Heart right ventricle (tissue), 16 donors: ENCODE results near the gene ZNF230. TPM values are rescaled to one million over a fixed set of nuclear protein-coding genes. Genes with fewer than 3 reads are reported as not detected.

Experiments
- ATAC-seq, 8 donors: fragments of 200-7000 bp; cut with Tn5 transposase; one replicate each; pipeline ENCODE4 v1.9.1; 2020; ENCODE audit warnings: mild to moderate bottlenecking in 8 of 8, moderate library complexity in 8 of 8, moderate number of reproducible peaks in 1 of 8
- DNase-seq, 2 donors: peaks; one replicate each; pipeline ENCODE4 v3.0.0-alpha.2; 2020
- H3K27ac ChIP-seq, 10 donors: fragments of 200-600 bp; sonication (generic) in 2 of 10; one replicate each; pipeline versions ENCODE4 v1.5.0 to v1.8.0; 2020 to 2022; ENCODE audit warnings: mild to moderate bottlenecking in 3 of 10
- H3K27me3 ChIP-seq, 7 donors: fragments of 200-600 bp; one replicate each; pipeline ENCODE4 v1.8.0; 2021 to 2022; ENCODE audit warnings: mild to moderate bottlenecking in 2 of 7
- H3K36me3 ChIP-seq, 9 donors: fragments of 200-600 bp; sonication (generic) in 1 of 9; one replicate each; pipeline versions ENCODE4 v1.5.0 to v1.8.0; 2020 to 2022; ENCODE audit warnings: mild to moderate bottlenecking in 2 of 9
- H3K4me1 ChIP-seq, 9 donors: fragments of 200-600 bp; sonication (generic) in 1 of 9; one replicate each; pipeline versions ENCODE4 v1.5.0 to v1.8.0; 2020 to 2022; ENCODE audit warnings: mild to moderate bottlenecking in 4 of 9
- H3K4me3 ChIP-seq, 10 donors: fragments of 200-600 bp; sonication (generic) in 2 of 10; one replicate each; pipeline versions ENCODE4 v1.5.0 to v1.8.0; 2020 to 2022; ENCODE audit warnings: mild to moderate bottlenecking in 7 of 10, moderate library complexity in 2 of 10
- H3K9me3 ChIP-seq, 11 donors: fragments of 200-600 bp in 10 of 11; sonication (generic) in 2 of 11; one replicate each; pipeline versions ENCODE4 v1.5.0 to v1.8.0; 2013 to 2022; ENCODE audit warnings: mild to moderate bottlenecking in 2 of 11, control low read depth in 1 of 11, moderate library complexity in 1 of 11
- WGBS, 2 donors: extraction: QIAGEN DNeasy Blood & Tissue Kit; methylation state at CpG; one replicate each; pipeline ENCODE4 v1.1.7; 2013; ENCODE audit warnings: inconsistent platforms in 1 of 2; 5-methylcytosine and 5-hydroxymethylcytosine counted together
- intact Hi-C, 10 donors: fragments of 100-400 bp; cut with DNase I; formaldehyde crosslinking; loops; one replicate each; pipeline versions ENCODE4 v1.11.1 to v1.14.2; 2022
- polyA plus RNA-seq, 2 donors: library from polyadenylated mRNA; stranded (reverse); fragments of 200-250 nt; gene quantifications; one replicate each; pipeline ENCODE4 v1.2.3, GENCODE V29; 2013
- total RNA-seq, 10 donors: library from RNA; stranded (reverse); fragmentation: NEBNext Ultra II Directional in 3 of 10; extraction: Animal tissue kit (Norgen Biotek cat#: 25700) in 3 of 10; gene quantifications; one replicate each; pipeline versions ENCODE4 v1.2.1 to v1.2.4, GENCODE V29; 2021 to 2023
- TF ChIP-seq, protein P1 (sequence below), 9 donors: fragments of 200-600 bp; sonication (generic) in 2 of 9; IDR thresholded peaks; one replicate each; pipeline versions ENCODE4 v1.5.0 to v1.8.0; 2021 to 2022; ENCODE audit warnings: antibody characterized with exemption in 9 of 9, mild to moderate bottlenecking in 5 of 9, moderate library complexity in 1 of 9
- donor health status: Arrhythmogenic right ventricular cardiomyopathy.
- donor health status: ischemic (EF 13 %, LVEDD 7.1; RV severe dilation, severe dysfunction).
- donor health status: healthy with polysubstance abuse.
- donor health status: DM: no; HTN: yes; CAD: no.
- donor health status: DM: no; HTN: no; CAD: no.
- donor health status: ischemic (EF 25% LVEDD 6.9; RV normal size, moderate dysfunction).
- donor health status: ischemic (EF 25% LVEDD 5.7; RV mildly dilated, moderate dysfunction).
- donor health status: healthy.
- donor health status: DM: yes; HTN: yes; CAD: no.
- donor health status: Ischemic cardiomyopathy.
- donor health status: ischemic (EF 35%, LVEDD 5.7; RV mildly dilated, moderate dysfunction).
- donor health status: nonischemic (EF 11% LVEDD 7.7; RV severe dilation, severe dysfunction).
- donor health status: DM: yes; HTN: yes; CAD: no.
- donor health status: PGD.
- donor health status: ischemic (EF 29% LVEDD 5.4; RV normal size, mild dysfunction).
- donor health status: nonischemic (EF 23%, LVEDD 6.1; RV moderate dilation, normal function).

Gene ZNF230
- total and polyA plus RNA-seq, 12 donors, result 1.4 to 4.3 (median 3.4) TPM

DNA sequence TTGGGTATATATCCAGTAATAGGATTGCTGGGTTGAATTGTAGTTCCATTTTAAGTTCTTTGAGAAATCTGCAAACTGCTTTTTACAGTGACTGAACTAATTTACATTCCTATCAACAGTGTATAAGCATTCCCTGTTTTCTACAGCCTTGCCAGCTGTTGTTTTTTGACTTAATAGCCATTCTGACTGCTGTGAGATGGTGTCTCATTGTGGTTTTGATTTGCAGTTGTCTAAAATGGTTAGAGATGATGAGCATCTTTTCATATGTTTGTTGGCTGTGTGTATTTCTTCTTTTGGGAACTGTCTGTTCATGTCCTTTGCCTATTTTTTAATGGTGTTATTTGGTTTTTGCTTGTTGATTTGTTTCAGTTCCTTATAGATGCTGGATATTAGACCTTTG, 18.5 kb downstream of the ZNF230 start:
- no peak overlapping the region for H3K4me3 ChIP-seq
- H3K4me1 ChIP-seq, result peaks cover 0 to 12% (median 9%) of the 10 kb centered on the region in 9 donors
- peaks cover 0 to 30% (median 0%) of the 10 kb centered on the region in 11 donors for H3K9me3 ChIP-seq
- H3K27me3 ChIP-seq, result no peaks in the 10 kb centered on the region
- no peak for ATAC-seq
- TF ChIP-seq, protein P1, sequence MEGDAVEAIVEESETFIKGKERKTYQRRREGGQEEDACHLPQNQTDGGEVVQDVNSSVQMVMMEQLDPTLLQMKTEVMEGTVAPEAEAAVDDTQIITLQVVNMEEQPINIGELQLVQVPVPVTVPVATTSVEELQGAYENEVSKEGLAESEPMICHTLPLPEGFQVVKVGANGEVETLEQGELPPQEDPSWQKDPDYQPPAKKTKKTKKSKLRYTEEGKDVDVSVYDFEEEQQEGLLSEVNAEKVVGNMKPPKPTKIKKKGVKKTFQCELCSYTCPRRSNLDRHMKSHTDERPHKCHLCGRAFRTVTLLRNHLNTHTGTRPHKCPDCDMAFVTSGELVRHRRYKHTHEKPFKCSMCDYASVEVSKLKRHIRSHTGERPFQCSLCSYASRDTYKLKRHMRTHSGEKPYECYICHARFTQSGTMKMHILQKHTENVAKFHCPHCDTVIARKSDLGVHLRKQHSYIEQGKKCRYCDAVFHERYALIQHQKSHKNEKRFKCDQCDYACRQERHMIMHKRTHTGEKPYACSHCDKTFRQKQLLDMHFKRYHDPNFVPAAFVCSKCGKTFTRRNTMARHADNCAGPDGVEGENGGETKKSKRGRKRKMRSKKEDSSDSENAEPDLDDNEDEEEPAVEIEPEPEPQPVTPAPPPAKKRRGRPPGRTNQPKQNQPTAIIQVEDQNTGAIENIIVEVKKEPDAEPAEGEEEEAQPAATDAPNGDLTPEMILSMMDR (IDR thresholded peaks at IDR 0.05), result no peak
- no peak for DNase-seq
- no peaks in the 10 kb centered on the region for H3K36me3 ChIP-seq
- intact Hi-C loops, result no loop called here
- no peak overlapping the region for H3K27ac ChIP-seq

- Histone ChIP-seq H3K4me3 (peak overlapping the region; percentile 63 to 89 (median 81)), H3K36me3 (peaks cover 0 to 34% (median 32%) of the 10 kb centered on the region in 9 donors), H3K4me1 (peaks cover 0 to 13% (median 11%) of the 10 kb centered on the region in 9 donors), H3K27me3 (no peaks in the 10 kb centered on the region), H3K27ac (peak overlapping the region in 9 of 10 donors; percentile 58 to 85 (median 76)), H3K9me3 (peaks cover 0 to 42% (median 14%) of the 10 kb centered on the region in 11 donors)
- ATAC-seq (peak in 3 of 8 donors; percentile 23 to 40 (median 27)), DNase-seq (no peak)
- 41 to 44% methylated on average over 4 of the region's 4 CpGs for WGBS, 2 donors
- intact Hi-C loops, result loop anchor here in 2 of 10 donors (2.0 kb wide), 1 partner anchor 22 kb away; the partner anchor contains the start of gene ZNF230 (in 2 of the 2)
- TF ChIP-seq, protein P1 (IDR thresholded peaks at IDR 0.05), result no peak
These were observed 22.1 kb downstream of the ZNF230 start for GRCh38 chr19:44024900-44025216.

DNA sequence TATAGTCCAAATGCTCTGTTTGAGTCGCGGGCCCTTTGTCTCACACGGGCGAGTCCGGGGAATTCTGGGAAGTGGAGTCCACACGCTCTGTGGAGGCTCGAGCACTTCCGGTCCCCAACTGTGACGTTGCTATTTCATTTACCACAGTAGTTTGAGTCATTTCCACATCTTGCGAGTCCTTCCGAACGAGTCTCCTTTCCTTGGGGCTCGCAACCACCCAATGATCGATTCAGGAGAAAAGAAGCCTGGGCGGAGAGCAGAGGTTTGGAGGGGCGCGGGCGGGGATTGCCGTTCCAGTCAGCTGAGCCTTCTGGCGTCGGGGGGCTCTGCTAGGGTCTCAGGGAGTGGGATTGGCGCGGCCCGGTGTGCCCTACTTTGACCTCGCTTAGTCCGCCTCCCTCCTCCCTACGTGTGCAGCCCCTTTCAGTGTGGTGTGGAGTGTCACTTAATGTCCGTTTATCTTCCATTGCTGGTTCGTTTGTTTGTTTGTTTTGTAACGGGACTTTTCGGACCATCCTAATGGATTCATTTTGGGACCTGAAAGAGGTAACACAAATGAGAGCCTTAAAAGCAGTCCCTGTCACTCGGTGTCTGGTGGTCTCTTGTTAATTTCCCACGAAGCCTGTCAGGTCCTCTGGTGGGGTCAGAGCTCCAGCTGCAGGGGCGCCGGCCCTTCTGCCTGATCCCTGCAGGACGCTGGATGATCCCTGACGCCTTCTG, 22.6 kb downstream of the ZNF230 start, which contains the start of gene ZNF222:
TSS of gene ZNF222 (plus strand) at position 163 of the 720 bp plus-strand sequence. CDS start at position 221, 58 bp downstream.
- peaks cover 0 to 43% (median 20%) of the 10 kb centered on the region in 11 donors for H3K9me3 ChIP-seq
- 1% methylated on average over 37 of the region's 37 CpGs for WGBS, 2 donors
- ATAC-seq, result peak; percentile 97 to 100 (median 99)

DNA sequence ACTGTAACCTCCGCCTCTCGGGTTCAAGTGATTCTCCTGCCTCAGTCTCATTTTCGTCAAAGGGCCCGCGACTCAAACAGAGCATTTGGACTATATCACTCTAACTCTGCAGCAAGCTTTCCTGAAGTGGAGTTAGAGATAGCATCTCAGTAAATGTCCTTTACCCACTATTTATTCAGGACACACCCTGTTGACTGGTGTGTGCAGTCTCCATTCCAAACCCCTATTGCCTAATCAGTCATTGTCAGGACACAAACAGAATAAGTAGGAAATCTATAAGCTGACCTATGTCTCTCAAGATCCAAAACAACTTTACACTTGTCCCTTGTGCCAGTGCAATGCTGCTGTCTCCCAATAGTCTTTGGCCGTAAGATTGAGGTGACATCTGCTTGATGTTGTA, 23.9 kb downstream of the ZNF230 start:
- H3K36me3 ChIP-seq, result peaks cover 5 to 52% (median 50%) of the 10 kb centered on the region in 9 donors
- TF ChIP-seq, protein P1 (IDR thresholded peaks at IDR 0.05), result no peak
- peaks cover 0 to 13% (median 11%) of the 10 kb centered on the region in 9 donors for H3K4me1 ChIP-seq
- 97 to 98% methylated on average over 6 of the region's 6 CpGs for WGBS, 2 donors
- no peaks in the 10 kb centered on the region for H3K27me3 ChIP-seq
- intact Hi-C loops, result no loop called here
- peaks cover 0 to 50% (median 32%) of the 10 kb centered on the region in 11 donors for H3K9me3 ChIP-seq
- no peak for ATAC-seq
- no peak overlapping the region for H3K27ac ChIP-seq
- H3K4me3 ChIP-seq, result no peak overlapping the region
- DNase-seq, result no peak

More for the DNA sequence above, 22.6 kb downstream of the ZNF230 start, which contains the start of gene ZNF222:
- TF ChIP-seq, protein P1 (IDR thresholded peaks at IDR 0.05), result no peak
- intact Hi-C loops, result loop anchor here in 2 of 10 donors (2.0 kb wide), 1 partner anchor 23 kb away; the partner anchor contains the start of gene ZNF230 (in 2 of the 2)
- Histone ChIP-seq H3K27ac (peak within 1 kb of the TSS in 9 of 10 donors; percentile 58 to 85 (median 76)), H3K4me1 (peaks cover 0 to 13% (median 11%) of the 10 kb centered on the region in 9 donors), H3K4me3 (peak within 1 kb of the TSS; percentile 63 to 89 (median 81)), H3K36me3 (peaks cover 0 to 39% (median 38%) of the 10 kb centered on the region in 9 donors), H3K27me3 (no peaks in the 10 kb centered on the region)
- DNase-seq, result peak; percentile 76 to 89
